Measurements from ENCODE around the gene KIF18A. TPM values are rescaled to one million over a fixed set of nuclear protein-coding genes. Genes with fewer than 3 reads are reported as not detected.

The KIF18A gene
- total RNA-seq, 1 experiment from 2014 or later, result 117 TPM

GRCh38 chr11:28146123-28146751 is 38.3 kb upstream of the KIF18A start:
- Histone ChIP-seq H3K27ac (ENCODE audit: low read depth, low read length, poor library complexity, severe bottlenecking) (no peak overlapping the region), H3K36me3 (ENCODE audit: insufficient read depth, low read length, poor library complexity, severe bottlenecking) (no peaks in the 10 kb centered on the region), H3K9me3 (ENCODE audit: low read depth, low read length, poor library complexity, severe bottlenecking) (no peaks in the 10 kb centered on the region), H3K4me3 (ENCODE audit: low read depth, low read length, poor library complexity, severe bottlenecking) (no peak overlapping the region), H3K27me3 (replicated peaks; ENCODE audit: insufficient read depth, low read depth, low read length, poor library complexity) (no peaks in the 10 kb centered on the region), H3K4me1 (ENCODE audit: insufficient read depth, low read length, poor library complexity, severe bottlenecking) (peaks cover 37% of the 10 kb centered on the region)
- intact Hi-C loops (cut with micrococcal nuclease; ENCODE audit: unreplicated experiment), result no loop called here
- no TSS peak for BruUV-seq (replicated peaks)
- TF ChIP-seq EZH2 (IDR thresholded peaks at IDR 0.05; ENCODE audit: borderline replicate concordance, low read depth, low read length, poor library complexity, severe bottlenecking) (no peak), CTCF (conservative IDR thresholded peaks at IDR 0.05; ENCODE audit: low read depth, low read length) (no peak)
- ChIA-PET POLR2A (ENCODE audit: low non-redundant PET) (no interaction called here), CTCF (no interaction called here)
- peak; percentile 89 for DNase-seq (ENCODE audit: low spot score)

- TF ChIP-seq EZH2 (IDR thresholded peaks at IDR 0.05; ENCODE audit: borderline replicate concordance, low read depth, low read length, poor library complexity, severe bottlenecking) (no peak), CTCF (conservative IDR thresholded peaks at IDR 0.05; ENCODE audit: low read depth, low read length) (no peak)
- ChIA-PET POLR2A (ENCODE audit: low non-redundant PET) (no interaction called here), CTCF (interaction anchor here (0.6 kb wide), 1 partner anchor 446 kb away, joined by 8 read pairs; no protein-coding TSS in a partner anchor)
- Histone ChIP-seq H3K9me3 (ENCODE audit: low read depth, low read length, poor library complexity, severe bottlenecking) (peaks cover 14% of the 10 kb centered on the region), H3K27ac (ENCODE audit: low read depth, low read length, poor library complexity, severe bottlenecking) (no peak overlapping the region), H3K4me1 (ENCODE audit: insufficient read depth, low read length, poor library complexity, severe bottlenecking) (peaks cover 37% of the 10 kb centered on the region), H3K4me3 (ENCODE audit: low read depth, low read length, poor library complexity, severe bottlenecking) (no peak overlapping the region), H3K36me3 (ENCODE audit: insufficient read depth, low read length, poor library complexity, severe bottlenecking) (no peaks in the 10 kb centered on the region), H3K27me3 (replicated peaks; ENCODE audit: insufficient read depth, low read depth, low read length, poor library complexity) (no peaks in the 10 kb centered on the region)
- intact Hi-C loops (cut with micrococcal nuclease; ENCODE audit: unreplicated experiment), result no loop called here
- peak; percentile 54 for DNase-seq (ENCODE audit: low spot score)
- no TSS peak for BruUV-seq (replicated peaks)
Observed at GRCh38 chr11:28144808-28145207, 36.9 kb upstream of the KIF18A start.

GRCh38 chr11:28142724-28143123 is 34.8 kb upstream of the KIF18A start:
- H3K4me3 ChIP-seq (ENCODE audit: low read depth, low read length, poor library complexity, severe bottlenecking), result no peak overlapping the region
- CTCF ChIA-PET, result no interaction called here
- peaks cover 37% of the 10 kb centered on the region for H3K4me1 ChIP-seq (ENCODE audit: insufficient read depth, low read length, poor library complexity, severe bottlenecking)
- intact Hi-C loops (cut with micrococcal nuclease; ENCODE audit: unreplicated experiment), result no loop called here
- H3K27ac ChIP-seq (ENCODE audit: low read depth, low read length, poor library complexity, severe bottlenecking), result no peak overlapping the region
- H3K27me3 ChIP-seq (replicated peaks; ENCODE audit: insufficient read depth, low read depth, low read length, poor library complexity), result no peaks in the 10 kb centered on the region
- TF ChIP-seq EZH2 (IDR thresholded peaks at IDR 0.05; ENCODE audit: borderline replicate concordance, low read depth, low read length, poor library complexity, severe bottlenecking) (no peak), CTCF (conservative IDR thresholded peaks at IDR 0.05; ENCODE audit: low read depth, low read length) (no peak)
- no peaks in the 10 kb centered on the region for H3K36me3 ChIP-seq (ENCODE audit: insufficient read depth, low read length, poor library complexity, severe bottlenecking)
- POLR2A ChIA-PET (ENCODE audit: low non-redundant PET), result no interaction called here
- no TSS peak for BruUV-seq (replicated peaks)
- peaks cover 32% of the 10 kb centered on the region for H3K9me3 ChIP-seq (ENCODE audit: low read depth, low read length, poor library complexity, severe bottlenecking)
- peak; percentile 41 for DNase-seq (ENCODE audit: low spot score)

All from A673 (cell line).